Activated CD8-positive, alpha-beta T cell treated with anti-CD3 and anti-CD28 coated beads for 36 hours (primary cell): Measurements from ENCODE around the gene OS9. TPM values are rescaled to one million over a fixed set of nuclear protein-coding genes. Genes with fewer than 3 reads are reported as not detected.
A peak's percentile ranks its signal among the peaks of the same experiment; 100 is the strongest.
"Not testable (repeated sequence)": the region's sequence is repeated elsewhere in the genome, so short reads cannot be mapped to it uniquely, and the experiment has no call there.

ENCODE experiments used
- ATAC-seq: fragments of 200-7000 bp; cut with Tn5 transposase; one replicate; pipeline ENCODE4 v1.10.0; 2021; ENCODE audit warnings: mild to moderate bottlenecking, moderate library complexity
- CTCF ChIA-PET: fragments of 350-600 bp; sonication (Branson Sonifier 250); formaldehyde crosslinking; loops from one replicate; lab custom pipeline; 2021; ENCODE audit warnings: antibody characterized with exemption; lab: Charles Lee
- POLR2A ChIA-PET: fragments of 350-600 bp; sonication (Branson Sonifier 250); formaldehyde crosslinking; loops from one replicate; lab custom pipeline; 2021; ENCODE audit warnings: antibody characterized with exemption; lab: Charles Lee
- DNase-seq: peaks from one replicate; pipeline ENCODE4 v3.0.0-alpha.2; 2020
- H3K27ac Mint-ChIP-seq: one replicate; pipeline ENCODE4 v1.8.0; 2021; ENCODE audit warnings: mild to moderate bottlenecking, mixed read lengths
- H3K27me3 Mint-ChIP-seq: one replicate; pipeline ENCODE4 v1.8.0; 2021; ENCODE audit warnings: mixed read lengths
- H3K36me3 Mint-ChIP-seq: one replicate; pipeline ENCODE4 v1.8.0; 2021; ENCODE audit warnings: low read depth, mixed read lengths
- H3K4me1 Mint-ChIP-seq: one replicate; pipeline ENCODE4 v1.8.0; 2021; ENCODE audit warnings: low read depth, mixed read lengths
- H3K4me3 Mint-ChIP-seq: one replicate; pipeline ENCODE4 v1.8.0; 2021; ENCODE audit warnings: mild to moderate bottlenecking, moderate library complexity, mixed read lengths
- H3K9me3 Mint-ChIP-seq: one replicate; pipeline ENCODE4 v1.8.0; 2021; ENCODE audit warnings: mixed read lengths
- CTCF ChIP-seq: fragments of 200-600 bp; IDR thresholded peaks from one replicate; pipeline ENCODE4 v1.8.0; 2022; ENCODE audit warnings: antibody characterized with exemption, mild to moderate bottlenecking
- intact Hi-C: fragments of 100-400 bp; cut with micrococcal nuclease; formaldehyde crosslinking; loops from one replicate; pipeline ENCODE4 v1.10.0; 2022
- total RNA-seq, 2 experiments: library from RNA; stranded (reverse); gene quantifications; one replicate each; pipeline ENCODE4 v1.2.3, GENCODE V29; 2021

The OS9 gene
- total RNA-seq, 2 experiments from 2014 or later = 53.0 to 56.3 TPM

GRCh38 chr12:57719777-57720605 is 26.1 kb downstream of the OS9 start:
- Mint-ChIP-seq H3K4me3 (no peak overlapping the region), H3K27ac (no peak overlapping the region), H3K9me3 (no peaks in the 10 kb centered on the region), H3K27me3 (no peaks in the 10 kb centered on the region), H3K36me3 (peaks cover 20% of the 10 kb centered on the region), H3K4me1 (peaks cover 3% of the 10 kb centered on the region)
- DNase-seq (no peak), ATAC-seq (no peak)
- ChIA-PET POLR2A (interaction anchor here (0.6 to 1.6 kb wide), 5 partner anchors 9 to 313 kb away, joined by 3 to 4 read pairs (median 3); partner anchors contain the start of gene OS9), CTCF (interaction anchor here (1.2 kb wide), 1 partner anchor 13 kb away, joined by 3 read pairs; no protein-coding TSS in a partner anchor)
- intact Hi-C loops = no loop called here
- TF ChIP-seq CTCF = no peak

- POLR2A ChIA-PET = interaction anchor here (0.6 to 1.0 kb wide), 5 partner anchors 12 to 27 kb away, joined by 3 to 4 read pairs (median 3); partner anchors contain the start of genes OS9 and TSPAN31
- Mint-ChIP-seq H3K27ac (no peak overlapping the region), H3K27me3 (no peaks in the 10 kb centered on the region), H3K36me3 (peaks cover 16% of the 10 kb centered on the region), H3K4me3 (no peak overlapping the region), H3K4me1 (peaks cover 3% of the 10 kb centered on the region), H3K9me3 (no peaks in the 10 kb centered on the region)
- ATAC-seq (no peak), DNase-seq (no peak)
- TF ChIP-seq CTCF = no peak
- intact Hi-C loops = no loop called here
- CTCF ChIA-PET = no interaction called here
Observed at GRCh38 chr12:57720606-57721595, 27.0 kb downstream of the OS9 start.

- peaks cover 21% of the 10 kb centered on the region for H3K36me3 Mint-ChIP-seq
- H3K4me1 Mint-ChIP-seq, H3K9me3 Mint-ChIP-seq, intact Hi-C loops, H3K27me3 Mint-ChIP-seq, ATAC-seq, DNase-seq, CTCF ChIA-PET, H3K4me3 Mint-ChIP-seq: not testable (repeated sequence)
- H3K27ac Mint-ChIP-seq = peak overlapping the region; percentile 65
- POLR2A ChIA-PET = interaction anchor here (0.6 to 1.0 kb wide), 4 partner anchors 13 to 23 kb away, joined by 3 to 4 read pairs (median 3); partner anchors contain the start of gene TSPAN31
Observed at GRCh38 chr12:57721846-57722608, 28.1 kb downstream of the OS9 start.

GRCh38 chr12:57722716-57723629 is 29.0 kb downstream of the OS9 start:
- H3K4me3 Mint-ChIP-seq = no peak overlapping the region
- peaks cover 6% of the 10 kb centered on the region for H3K4me1 Mint-ChIP-seq
- no peak for ATAC-seq
- DNase-seq = no peak
- intact Hi-C loops = no loop called here
- H3K27me3 Mint-ChIP-seq = no peaks in the 10 kb centered on the region
- no peaks in the 10 kb centered on the region for H3K9me3 Mint-ChIP-seq
- H3K36me3 Mint-ChIP-seq = peaks cover 27% of the 10 kb centered on the region
- TF ChIP-seq CTCF = no peak
- ChIA-PET CTCF (interaction anchor here (0.8 to 1.8 kb wide), 4 partner anchors 10 to 18 kb away, joined by 3 to 4 read pairs (median 3); no protein-coding TSS in a partner anchor), POLR2A (interaction anchor here (0.7 to 1.5 kb wide), 4 partner anchors 19 to 160 kb away, joined by 3 to 4 read pairs (median 3); partner anchors contain the start of gene TSPAN31)
- H3K27ac Mint-ChIP-seq = no peak overlapping the region
